PC-9 (cell line): Measurements from ENCODE around the gene DNAJC21. TPM values are rescaled to one million over a fixed set of nuclear protein-coding genes. Genes with fewer than 3 reads are reported as not detected.

Experiments
- BruUV-seq: library from RNA; stranded (reverse); fragments of 400-500 nt; replicated peaks from 2 replicates; lab custom pipeline; 2021; lab: Mats Ljungman, UMichigan
- CTCF ChIA-PET: fragments of 300-600 bp; sonication (Branson Sonifier 250); formaldehyde crosslinking; loops from one replicate; lab custom pipeline; 2022; ENCODE audit warnings: antibody characterized with exemption; lab: Charles Lee
- POLR2A ChIA-PET: fragments of 300-600 bp; sonication (Branson Sonifier 250); formaldehyde crosslinking; loops from one replicate; lab custom pipeline; 2022; ENCODE audit warnings: antibody characterized with exemption; ENCODE audit not compliant: unreplicated experiment; lab: Charles Lee
- DNase-seq, 2 experiments: peaks; one replicate each; pipeline versions ENCODE4 v3.0.0 to v3.0.0-alpha.2; 2015 to 2022; ENCODE audit warnings: mixed read lengths in 1 of 2
- H2AFZ ChIP-seq: fragments of 200-600 bp; sonication (generic); 2 replicates; pipeline ENCODE4 v1.8.1; 2017; ENCODE audit warnings: antibody characterized with exemption
- H3F3A ChIP-seq: fragments of 200-600 bp; sonication (generic); 2 replicates; pipeline ENCODE4 v1.8.1; 2017; ENCODE audit warnings: antibody characterized with exemption, mild to moderate bottlenecking, low read depth; ENCODE audit not compliant: insufficient read depth
- H3K27ac ChIP-seq: fragments of 200-600 bp; sonication (generic); 2 replicates; pipeline ENCODE4 v1.6.1; 2016; ENCODE audit warnings: mixed run types
- H3K27me3 ChIP-seq: fragments of 200-600 bp; sonication (generic); 2 replicates; pipeline ENCODE4 v1.6.1; 2016; ENCODE audit warnings: low read depth, mixed run types; ENCODE audit not compliant: insufficient read depth
- H3K36me3 ChIP-seq: fragments of 200-600 bp; sonication (generic); 2 replicates; pipeline ENCODE4 v1.6.1; 2016; ENCODE audit warnings: low read depth, mixed run types
- H3K4me1 ChIP-seq: fragments of 200-600 bp; sonication (generic); replicated peaks from 2 replicates; pipeline ENCODE4 v1.6.1; 2016; ENCODE audit warnings: mixed run types; ENCODE audit not compliant: insufficient read depth
- H3K4me2 ChIP-seq: fragments of 200-600 bp; sonication (generic); 2 replicates; pipeline ENCODE4 v1.6.1; 2017; ENCODE audit warnings: mixed run types
- H3K4me3 ChIP-seq: fragments of 200-600 bp; sonication (generic); 2 replicates; pipeline ENCODE4 v1.6.1; 2016; ENCODE audit warnings: mixed run types
- H3K79me2 ChIP-seq: fragments of 200-600 bp; sonication (generic); 2 replicates; pipeline ENCODE4 v1.6.1; 2017; ENCODE audit warnings: low read depth, mixed run types
- H3K9me2 ChIP-seq: fragments of 200-600 bp; sonication (generic); 2 replicates; pipeline ENCODE4 v1.8.1; 2017; ENCODE audit warnings: mild to moderate bottlenecking; ENCODE audit not compliant: insufficient read depth
- H3K9me3 ChIP-seq: fragments of 200-600 bp; sonication (generic); 2 replicates; pipeline ENCODE4 v1.8.1; 2016; ENCODE audit warnings: low read depth; ENCODE audit not compliant: insufficient read depth
- H4K20me1 ChIP-seq: fragments of 200-600 bp; sonication (generic); 2 replicates; pipeline ENCODE4 v1.8.1; 2017; ENCODE audit not compliant: insufficient read depth
- EZH2 ChIP-seq: fragments of 200-600 bp; sonication (generic); IDR thresholded peaks from 2 replicates; pipeline ENCODE4 v1.8.0; 2017; ENCODE audit warnings: antibody characterized with exemption, low read depth
- intact Hi-C: fragments of 100-400 bp; cut with micrococcal nuclease; formaldehyde crosslinking; loops from one replicate; pipeline ENCODE4 v1.10.0; 2022; ENCODE audit not compliant: unreplicated experiment
- total RNA-seq: library from RNA; stranded (reverse); gene quantifications from 2 replicates; pipeline ENCODE4 v1.2.3, GENCODE V29; 2021
- TF ChIP-seq, protein P1 (sequence below): fragments of 200-600 bp; sonication (generic); conservative IDR thresholded peaks from 2 replicates; pipeline ENCODE4 v1.6.1; 2017; ENCODE audit warnings: mixed run types, antibody characterized with exemption, mild to moderate bottlenecking, moderate library complexity

DNAJC21 gene
- total RNA-seq, 1 experiment from 2014 or later, result 128 TPM

GRCh38 chr5:34930462-34930844, 1.1 kb downstream of the DNAJC21 start:
- H3K36me3 ChIP-seq, result peaks cover 17% of the 10 kb centered on the region
- CTCF ChIA-PET, result interaction anchor here (0.6 to 1.9 kb wide), 3 partner anchors 15 to 444 kb away, joined by 4 to 13 read pairs (median 5); partner anchors contain the start of genes BRIX1 and RAD1
- peak overlapping the region; percentile 64 for H3K4me3 ChIP-seq
- H3K79me2 ChIP-seq, result peaks cover 60% of the 10 kb centered on the region
- H3K27ac ChIP-seq, result peak overlapping the region; percentile 70
- intact Hi-C loops, result loop anchor here (2.0 to 5.0 kb wide), 2 partner anchors 14 to 1222 kb away; partner anchors contain the start of genes LMBRD2 and SKP2
- H3K9me3 ChIP-seq, result no peaks in the 10 kb centered on the region
- POLR2A ChIA-PET, result interaction anchor here (0.6 to 2.1 kb wide), 4 partner anchors 15 to 1162 kb away, joined by 3 to 87 read pairs (median 7); partner anchors contain the start of genes BRIX1 and RAD1
- peaks cover 3% of the 10 kb centered on the region; the same call in 1 of the 2 replicates for H4K20me1 ChIP-seq
- no peaks in the 10 kb centered on the region for H3K27me3 ChIP-seq
- no peak for TF ChIP-seq EZH2
- TF ChIP-seq, protein P1, sequence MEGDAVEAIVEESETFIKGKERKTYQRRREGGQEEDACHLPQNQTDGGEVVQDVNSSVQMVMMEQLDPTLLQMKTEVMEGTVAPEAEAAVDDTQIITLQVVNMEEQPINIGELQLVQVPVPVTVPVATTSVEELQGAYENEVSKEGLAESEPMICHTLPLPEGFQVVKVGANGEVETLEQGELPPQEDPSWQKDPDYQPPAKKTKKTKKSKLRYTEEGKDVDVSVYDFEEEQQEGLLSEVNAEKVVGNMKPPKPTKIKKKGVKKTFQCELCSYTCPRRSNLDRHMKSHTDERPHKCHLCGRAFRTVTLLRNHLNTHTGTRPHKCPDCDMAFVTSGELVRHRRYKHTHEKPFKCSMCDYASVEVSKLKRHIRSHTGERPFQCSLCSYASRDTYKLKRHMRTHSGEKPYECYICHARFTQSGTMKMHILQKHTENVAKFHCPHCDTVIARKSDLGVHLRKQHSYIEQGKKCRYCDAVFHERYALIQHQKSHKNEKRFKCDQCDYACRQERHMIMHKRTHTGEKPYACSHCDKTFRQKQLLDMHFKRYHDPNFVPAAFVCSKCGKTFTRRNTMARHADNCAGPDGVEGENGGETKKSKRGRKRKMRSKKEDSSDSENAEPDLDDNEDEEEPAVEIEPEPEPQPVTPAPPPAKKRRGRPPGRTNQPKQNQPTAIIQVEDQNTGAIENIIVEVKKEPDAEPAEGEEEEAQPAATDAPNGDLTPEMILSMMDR, result 0 out of 2 replicates have a peak, but pooled peaks have one; percentile 30
- peaks cover 20% of the 10 kb centered on the region for H3K4me1 ChIP-seq
- TSS peak; percentile 53 for BruUV-seq
- peaks cover 44% of the 10 kb centered on the region for H3F3A ChIP-seq
- DNase-seq, result peak in 1 of 2 experiments; percentile 58
- no peaks in the 10 kb centered on the region for H3K9me2 ChIP-seq
- peak overlapping the region; percentile 85 for H2AFZ ChIP-seq
- H3K4me2 ChIP-seq, result peak overlapping the region; percentile 82

- peaks cover 17% of the 10 kb centered on the region for H3K36me3 ChIP-seq
- intact Hi-C loops, result loop anchor here (2.0 to 5.0 kb wide), 2 partner anchors 14 to 1221 kb away; partner anchors contain the start of genes LMBRD2 and SKP2
- no peaks in the 10 kb centered on the region for H3K9me3 ChIP-seq
- ChIA-PET CTCF (interaction anchor here (0.6 to 1.0 kb wide), 2 partner anchors 25 to 445 kb away, joined by 4 to 5 read pairs; no protein-coding TSS in a partner anchor), POLR2A (interaction anchor here (0.6 kb wide), 1 partner anchor 1162 kb away, joined by 3 read pairs; no protein-coding TSS in a partner anchor)
- H3K79me2 ChIP-seq, result peaks cover 57% of the 10 kb centered on the region
- TF ChIP-seq EZH2, result no peak
- TF ChIP-seq, protein P1, result no peak
- H3K27me3 ChIP-seq, result no peaks in the 10 kb centered on the region
- H2AFZ ChIP-seq, result peak overlapping the region; percentile 85
- peaks cover 44% of the 10 kb centered on the region for H3F3A ChIP-seq
- peaks cover 3% of the 10 kb centered on the region; the same call in 1 of the 2 replicates for H4K20me1 ChIP-seq
- H3K9me2 ChIP-seq, result no peaks in the 10 kb centered on the region
- H3K27ac ChIP-seq, result peak overlapping the region; percentile 70
- H3K4me2 ChIP-seq, result peak overlapping the region; percentile 82
- H3K4me1 ChIP-seq, result peaks cover 20% of the 10 kb centered on the region
- H3K4me3 ChIP-seq, result peak overlapping the region; percentile 64
- DNase-seq, result no peak
- BruUV-seq, result no TSS peak
These were observed 1.5 kb downstream of the DNAJC21 start for GRCh38 chr5:34930870-34931269.

- Histone ChIP-seq H3K36me3 (peaks cover 23% of the 10 kb centered on the region), H3F3A (peaks cover 23% of the 10 kb centered on the region), H3K79me2 (peaks cover 54% of the 10 kb centered on the region), H3K9me3 (no peaks in the 10 kb centered on the region), H3K27ac (no peak overlapping the region), H3K4me2 (no peak overlapping the region), H3K27me3 (no peaks in the 10 kb centered on the region), H4K20me1 (peaks cover 3% of the 10 kb centered on the region), H3K4me3 (no peak overlapping the region), H2AFZ (no peak overlapping the region), H3K9me2 (no peaks in the 10 kb centered on the region), H3K4me1 (peaks cover 20% of the 10 kb centered on the region)
- intact Hi-C loops, result loop anchor here (5.0 kb wide), 1 partner anchor 1219 kb away; the partner anchor contains the start of genes LMBRD2 and SKP2
- POLR2A ChIA-PET, result no interaction called here
- CTCF ChIA-PET, result no interaction called here
- TF ChIP-seq, protein P1, result no peak
- TF ChIP-seq EZH2, result no peak
- no TSS peak for BruUV-seq
- DNase-seq, result no peak
These were observed 3.6 kb downstream of the DNAJC21 start for GRCh38 chr5:34932947-34933346.
